GM15510 (cell line): ENCODE results near the gene NRCAM.

Source experiments
- POLR2A ChIP-seq: IDR thresholded peaks from 3 replicates; pipeline ENCODE4 v1.6.1; 2011; ENCODE audit warnings: borderline replicate concordance; ENCODE audit not compliant: insufficient read length; ENCODE audit errors: extremely low read depth

NRCAM gene

GRCh38 chr7:108418946-108419345, 37.3 kb downstream of the NRCAM start:
- TF ChIP-seq POLR2A: no peak

- TF ChIP-seq POLR2A: no peak
Observed at GRCh38 chr7:108417926-108418325, 38.3 kb downstream of the NRCAM start.

- no peak for TF ChIP-seq POLR2A
Observed at GRCh38 chr7:108417144-108417543, 39.1 kb downstream of the NRCAM start.

- TF ChIP-seq POLR2A: no peak
Observed at GRCh38 chr7:108415821-108416536, 40.3 kb downstream of the NRCAM start.

GRCh38 chr7:108415084-108415483, 41.2 kb downstream of the NRCAM start:
- TF ChIP-seq POLR2A: no peak

- no peak for TF ChIP-seq POLR2A
Observed at GRCh38 chr7:108413782-108414492, 42.3 kb downstream of the NRCAM start.

GRCh38 chr7:108413337-108413736, 42.9 kb downstream of the NRCAM start:
- TF ChIP-seq POLR2A: no peak

GRCh38 chr7:108409146-108409545, 47.1 kb downstream of the NRCAM start:
- TF ChIP-seq POLR2A: no peak

- no peak for TF ChIP-seq POLR2A
Observed at GRCh38 chr7:108408296-108408991, 47.8 kb downstream of the NRCAM start.

GRCh38 chr7:108407676-108408075, 48.6 kb downstream of the NRCAM start:
- no peak for TF ChIP-seq POLR2A

- TF ChIP-seq POLR2A: no peak
Observed at GRCh38 chr7:108406222-108406890, 49.9 kb downstream of the NRCAM start.

- no peak for TF ChIP-seq POLR2A
Observed at GRCh38 chr7:108404509-108405420, 51.5 kb downstream of the NRCAM start.

GRCh38 chr7:108403597-108404217, 52.5 kb downstream of the NRCAM start:
- TF ChIP-seq POLR2A: no peak
